HEK293 (cell line): Measurements from ENCODE around the gene EFEMP1.
"Not testable (repeated sequence)": the region's sequence is repeated elsewhere in the genome, so short reads cannot be mapped to it uniquely, and the experiment has no call there.

Source experiments
- CTCF ChIA-PET: fragments of 350-600 bp; formaldehyde crosslinking; extraction: SDS; loops from one replicate; lab custom pipeline; 2021; ENCODE audit warnings: antibody characterized with exemption; lab: Yijun Ruan, JAX
- POLR2A ChIA-PET: fragments of 300-600 bp; formaldehyde crosslinking; extraction: SDS; loops from one replicate; lab custom pipeline; 2020; ENCODE audit warnings: antibody characterized with exemption, inconsistent platforms; lab: Yijun Ruan, JAX
- H3K27ac ChIP-seq: fragments of 200-500 bp; sonication (Bioruptor generic); 2 replicates; pipeline ENCODE4 v1.5.1; 2014; ENCODE audit warnings: low read depth, low read length, control low read depth, inconsistent platforms; ENCODE audit errors: extremely low read depth
- H3K36me3 ChIP-seq, 2 experiments: fragments of 200-500 bp in 1 of 2; sonication (Bioruptor generic) in 1 of 2; 1 replicate in 1 of 2; 2 replicates in 1 of 2; pipeline ENCODE4 v1.5.1; 2014 to 2017; ENCODE audit warnings: inconsistent platforms in 2 of 2, low read length in 2 of 2; ENCODE audit not compliant: control insufficient read depth in 2 of 2, insufficient read depth in 1 of 2
- H3K4me1 ChIP-seq: fragments of 200-500 bp; sonication (Bioruptor generic); 2 replicates; pipeline ENCODE4 v1.5.1; 2014; ENCODE audit warnings: mild to moderate bottlenecking, low read length, inconsistent platforms; ENCODE audit not compliant: control insufficient read depth, insufficient read depth
- H3K4me3 ChIP-seq: 2 replicates; pipeline ENCODE4 v1.5.1; 2011; ENCODE audit warnings: low read depth, mild to moderate bottlenecking, control low read depth, low read length, moderate library complexity
- H3K9me3 ChIP-seq: fragments of 200-500 bp; sonication (Bioruptor generic); 2 replicates; pipeline ENCODE4 v1.5.1; 2014; ENCODE audit warnings: low read depth, low read length, inconsistent platforms; ENCODE audit not compliant: control insufficient read depth, insufficient read depth
- PRDM2 ChIP-seq: fragments of 450-650 bp; formaldehyde crosslinking; IDR thresholded peaks from 2 replicates; pipeline ENCODE4 v1.5.1; 2016; ENCODE audit warnings: missing biosample characterization, missing genetic modification characterization, borderline replicate concordance
- ZNF146 ChIP-seq: fragments of 450-650 bp; formaldehyde crosslinking; IDR thresholded peaks from 2 replicates; pipeline ENCODE4 v1.5.1; 2016; ENCODE audit warnings: missing biosample characterization, missing genetic modification characterization
- ZNF148 ChIP-seq: fragments of 450-650 bp; formaldehyde crosslinking; IDR thresholded peaks from 2 replicates; pipeline ENCODE4 v1.5.0; 2017; ENCODE audit warnings: missing biosample characterization, missing genetic modification characterization, borderline replicate concordance
- ZNF18 ChIP-seq: fragments of 450-650 bp; formaldehyde crosslinking; IDR thresholded peaks from 2 replicates; pipeline ENCODE4 v1.5.1; 2016; ENCODE audit warnings: missing biosample characterization, missing genetic modification characterization
- ZNF311 ChIP-seq: fragments of 450-650 bp; formaldehyde crosslinking; IDR thresholded peaks from 2 replicates; pipeline ENCODE4 v1.5.1; 2017; ENCODE audit warnings: missing biosample characterization, missing genetic modification characterization, borderline replicate concordance
- ZNF544 ChIP-seq: fragments of 450-650 bp; formaldehyde crosslinking; IDR thresholded peaks from 2 replicates; pipeline ENCODE4 v1.5.0; 2017; ENCODE audit warnings: missing biosample characterization, missing genetic modification characterization
- TF ChIP-seq, protein P1 (sequence below): fragments of 450-650 bp; formaldehyde crosslinking; IDR thresholded peaks from 2 replicates; pipeline ENCODE4 v1.5.1; 2016; ENCODE audit warnings: missing biosample characterization, missing genetic modification characterization

Gene EFEMP1

DNA sequence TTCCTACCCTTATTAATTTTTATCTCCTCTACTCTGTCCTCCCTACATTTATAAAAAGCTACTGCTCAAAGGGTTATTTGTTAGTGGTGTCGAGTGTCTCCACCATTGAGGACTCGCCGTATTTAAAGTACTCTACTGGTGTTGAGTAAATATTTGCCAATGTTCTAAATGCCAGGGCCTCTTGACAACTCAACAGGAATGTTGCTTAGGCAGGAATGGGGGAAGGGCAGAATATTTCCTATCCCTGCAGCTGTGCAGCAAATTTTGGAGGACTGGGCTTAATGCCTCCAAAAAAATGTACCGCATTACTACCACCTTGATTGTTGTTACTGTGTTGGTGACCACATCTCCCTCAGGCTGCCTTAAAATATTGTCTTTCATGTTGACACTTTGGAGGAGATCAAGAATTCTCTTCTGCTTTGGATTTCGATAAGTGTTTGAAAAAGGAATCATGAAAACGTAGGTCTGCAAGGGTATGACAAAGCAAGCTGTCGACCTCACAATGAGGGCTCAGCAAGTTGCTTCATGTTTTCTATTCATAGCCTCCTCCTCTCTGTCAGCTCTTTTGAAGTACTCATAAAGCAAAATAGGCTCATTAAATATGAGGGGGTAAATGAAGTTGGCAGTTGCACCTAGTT is 84.3 kb downstream of the EFEMP1 start (continued):
- TF ChIP-seq PRDM2 (no peak), ZNF311 (tag by site-specific recombination) (no peak), ZNF148 (no peak)
- TF ChIP-seq, protein P1, sequence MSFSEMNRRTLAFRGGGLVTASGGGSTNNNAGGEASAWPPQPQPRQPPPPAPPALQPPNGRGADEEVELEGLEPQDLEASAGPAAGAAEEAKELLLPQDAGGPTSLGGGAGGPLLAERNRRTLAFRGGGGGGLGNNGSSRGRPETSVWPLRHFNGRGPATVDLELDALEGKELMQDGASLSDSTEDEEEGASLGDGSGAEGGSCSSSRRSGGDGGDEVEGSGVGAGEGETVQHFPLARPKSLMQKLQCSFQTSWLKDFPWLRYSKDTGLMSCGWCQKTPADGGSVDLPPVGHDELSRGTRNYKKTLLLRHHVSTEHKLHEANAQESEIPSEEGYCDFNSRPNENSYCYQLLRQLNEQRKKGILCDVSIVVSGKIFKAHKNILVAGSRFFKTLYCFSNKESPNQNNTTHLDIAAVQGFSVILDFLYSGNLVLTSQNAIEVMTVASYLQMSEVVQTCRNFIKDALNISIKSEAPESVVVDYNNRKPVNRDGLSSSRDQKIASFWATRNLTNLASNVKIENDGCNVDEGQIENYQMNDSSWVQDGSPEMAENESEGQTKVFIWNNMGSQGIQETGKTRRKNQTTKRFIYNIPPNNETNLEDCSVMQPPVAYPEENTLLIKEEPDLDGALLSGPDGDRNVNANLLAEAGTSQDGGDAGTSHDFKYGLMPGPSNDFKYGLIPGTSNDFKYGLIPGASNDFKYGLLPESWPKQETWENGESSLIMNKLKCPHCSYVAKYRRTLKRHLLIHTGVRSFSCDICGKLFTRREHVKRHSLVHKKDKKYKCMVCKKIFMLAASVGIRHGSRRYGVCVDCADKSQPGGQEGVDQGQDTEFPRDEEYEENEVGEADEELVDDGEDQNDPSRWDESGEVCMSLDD, result no peak

GRCh38 chr2:55838653-55839052 is 84.9 kb downstream of the EFEMP1 start:
- no peak for TF ChIP-seq ZNF544 (tag by site-specific recombination)
- peak; percentile 33; the same call in 1 of the 2 replicates for TF ChIP-seq ZNF18
- peaks cover 18% of the 10 kb centered on the region for H3K4me1 ChIP-seq
- H3K9me3 ChIP-seq, result no peaks in the 10 kb centered on the region
- H3K36me3 ChIP-seq, result no peaks in the 10 kb centered on the region
- H3K27ac ChIP-seq, result 0 out of 2 replicates have a peak overlapping the region, but pooled peaks have one; percentile 58
- no peak overlapping the region for H3K4me3 ChIP-seq
- CTCF ChIA-PET, result interaction anchor here (1.1 to 1.2 kb wide), 2 partner anchors 43 to 120 kb away, joined by 3 to 5 read pairs; no protein-coding TSS in a partner anchor
- POLR2A ChIA-PET, result interaction anchor here (1.3 kb wide), 1 partner anchor 84 kb away, joined by 4 read pairs; the partner anchor contains the start of gene EFEMP1

GRCh38 chr2:55838117-55838516 is 85.5 kb downstream of the EFEMP1 start:
- H3K4me3 ChIP-seq, H3K9me3 ChIP-seq: not testable (repeated sequence)
- POLR2A ChIA-PET, result interaction anchor here (1.3 kb wide), 1 partner anchor 85 kb away, joined by 4 read pairs; the partner anchor contains the start of gene EFEMP1
- peak; percentile 86 for TF ChIP-seq ZNF146
- TF ChIP-seq, all 188 proteins: peak for 1; not testable (repeated sequence) for 187
- not testable (repeated sequence) for H3K27ac ChIP-seq, H3K36me3 ChIP-seq
- H3K4me1 ChIP-seq, result peaks cover 16% of the 10 kb centered on the region
- CTCF ChIA-PET, result interaction anchor here (0.7 kb wide), 1 partner anchor 20 kb away, joined by 5 read pairs; no protein-coding TSS in a partner anchor
